Astrocyte of the cerebellum (primary cell): Measurements from ENCODE around the gene PDCD1LG2.

Source experiments
- DNase-seq: peaks from one replicate; pipeline ENCODE4 v3.0.0-alpha.2; 2011; ENCODE audit warnings: low read depth
- H3K4me3 ChIP-seq: 2 replicates; pipeline ENCODE4 v1.5.1; 2011; ENCODE audit warnings: mild to moderate bottlenecking, low read depth, low read length, moderate library complexity
- in situ Hi-C: cut with HindIII; loops from 2 replicates; pipeline ENCODE4 v1.10.0; 2017; ENCODE audit warnings: low sequenced_read_pairs
- TF ChIP-seq, protein P1 (sequence below): IDR thresholded peaks from 2 replicates; pipeline ENCODE4 v1.5.1; 2012; ENCODE audit warnings: low read length, low read depth, moderate library complexity, mild to moderate bottlenecking; ENCODE audit errors: missing control alignments

Gene PDCD1LG2

GRCh38 chr9:5582835-5583195, 72.5 kb downstream of the PDCD1LG2 start:
- DNase-seq: peak; percentile 39
- in situ Hi-C loops: no loop called here
- TF ChIP-seq, protein P1, sequence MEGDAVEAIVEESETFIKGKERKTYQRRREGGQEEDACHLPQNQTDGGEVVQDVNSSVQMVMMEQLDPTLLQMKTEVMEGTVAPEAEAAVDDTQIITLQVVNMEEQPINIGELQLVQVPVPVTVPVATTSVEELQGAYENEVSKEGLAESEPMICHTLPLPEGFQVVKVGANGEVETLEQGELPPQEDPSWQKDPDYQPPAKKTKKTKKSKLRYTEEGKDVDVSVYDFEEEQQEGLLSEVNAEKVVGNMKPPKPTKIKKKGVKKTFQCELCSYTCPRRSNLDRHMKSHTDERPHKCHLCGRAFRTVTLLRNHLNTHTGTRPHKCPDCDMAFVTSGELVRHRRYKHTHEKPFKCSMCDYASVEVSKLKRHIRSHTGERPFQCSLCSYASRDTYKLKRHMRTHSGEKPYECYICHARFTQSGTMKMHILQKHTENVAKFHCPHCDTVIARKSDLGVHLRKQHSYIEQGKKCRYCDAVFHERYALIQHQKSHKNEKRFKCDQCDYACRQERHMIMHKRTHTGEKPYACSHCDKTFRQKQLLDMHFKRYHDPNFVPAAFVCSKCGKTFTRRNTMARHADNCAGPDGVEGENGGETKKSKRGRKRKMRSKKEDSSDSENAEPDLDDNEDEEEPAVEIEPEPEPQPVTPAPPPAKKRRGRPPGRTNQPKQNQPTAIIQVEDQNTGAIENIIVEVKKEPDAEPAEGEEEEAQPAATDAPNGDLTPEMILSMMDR: no peak
- no peak overlapping the region for H3K4me3 ChIP-seq

DNA sequence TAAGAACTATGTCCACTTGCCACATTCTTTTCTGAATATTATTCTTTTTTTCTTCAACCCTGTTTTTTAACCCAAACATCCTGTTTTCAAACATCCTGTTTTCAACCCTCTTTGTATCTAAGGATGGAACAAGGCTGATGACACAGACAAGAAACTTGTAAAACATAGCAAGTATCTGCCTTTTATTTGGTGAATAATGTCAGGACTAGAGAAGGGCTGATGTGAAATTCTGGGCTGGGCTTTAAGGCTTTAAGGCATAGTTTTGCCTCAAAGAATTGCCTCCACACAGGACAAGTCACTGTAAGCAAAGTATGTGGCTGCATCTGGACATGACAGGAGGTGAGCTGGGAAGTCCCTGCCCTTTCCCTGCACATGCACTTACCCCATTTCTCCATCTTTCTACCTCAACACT, 76.1 kb downstream of the PDCD1LG2 start:
- in situ Hi-C loops: no loop called here
- H3K4me3 ChIP-seq: no peak overlapping the region
- TF ChIP-seq, protein P1: no peak
- DNase-seq: no peak

GRCh38 chr9:5587024-5587423, 76.7 kb downstream of the PDCD1LG2 start:
- DNase-seq: no peak
- in situ Hi-C loops: no loop called here

GRCh38 chr9:5592231-5592630, 81.9 kb downstream of the PDCD1LG2 start:
- in situ Hi-C loops: no loop called here
- no peak for DNase-seq
- no peak overlapping the region for H3K4me3 ChIP-seq
- TF ChIP-seq, protein P1: no peak

More at GRCh38 chr9:5587024-5587423, 76.7 kb downstream of the PDCD1LG2 start:
- TF ChIP-seq, protein P1: no peak
- no peak overlapping the region for H3K4me3 ChIP-seq

GRCh38 chr9:5592904-5593303, 82.6 kb downstream of the PDCD1LG2 start:
- in situ Hi-C loops: no loop called here

GRCh38 chr9:5593904-5594303, 83.6 kb downstream of the PDCD1LG2 start:
- H3K4me3 ChIP-seq: no peak overlapping the region
- no peak for DNase-seq
- TF ChIP-seq, protein P1: no peak
- in situ Hi-C loops: no loop called here

More at GRCh38 chr9:5592904-5593303, 82.6 kb downstream of the PDCD1LG2 start:
- H3K4me3 ChIP-seq: no peak overlapping the region
- no peak for DNase-seq
- TF ChIP-seq, protein P1: no peak

DNA sequence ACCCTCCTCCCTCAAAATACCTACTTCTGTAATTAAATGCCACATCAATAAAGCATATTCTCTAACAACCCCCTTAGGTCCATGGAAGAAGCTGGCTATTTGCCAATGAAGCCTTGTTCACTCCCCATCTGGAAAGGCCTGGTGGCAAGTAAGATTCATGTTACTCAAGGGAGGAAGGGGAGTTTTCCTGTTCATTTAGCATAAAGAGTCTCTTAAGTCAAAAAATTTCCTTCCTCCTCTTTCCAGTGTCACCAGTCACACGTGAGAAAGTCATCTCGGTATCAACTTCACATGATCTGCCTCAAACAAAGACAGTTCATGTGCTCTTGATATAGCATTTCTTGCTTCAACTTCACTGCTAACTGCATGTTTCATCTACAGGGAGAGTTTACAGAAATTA, 85.8 kb downstream of the PDCD1LG2 start:
- in situ Hi-C loops: no loop called here
- no peak for DNase-seq
- TF ChIP-seq, protein P1: no peak
- no peak overlapping the region for H3K4me3 ChIP-seq
